IMR-90 (cell line): ENCODE measurements around the gene TUBA1B. TPM values are rescaled to one million over a fixed set of nuclear protein-coding genes. Genes with fewer than 3 reads are reported as not detected.
"Not testable (repeated sequence)": the region's sequence is repeated elsewhere in the genome, so short reads cannot be mapped to it uniquely, and the experiment has no call there.

ENCODE experiments used
- ATAC-seq: fragments of 200-7000 bp; cut with Tn5 transposase; 2 replicates; pipeline ENCODE4 v1.9.1; 2020; ENCODE audit warnings: low read depth, mild to moderate bottlenecking, moderate library complexity
- BruUV-seq: library from RNA; stranded (reverse); fragments of 400-500 nt; replicated peaks from 2 replicates; lab custom pipeline; 2021; lab: Mats Ljungman, UMichigan
- CTCF ChIA-PET: fragments of 300-600 bp; formaldehyde crosslinking; extraction: SDS; loops from one replicate; lab custom pipeline; 2021; ENCODE audit warnings: antibody characterized with exemption; lab: Yijun Ruan, JAX
- POLR2A ChIA-PET: fragments of 300-600 bp; sonication (Branson Sonifier 250); formaldehyde crosslinking; loops from one replicate; lab custom pipeline; 2022; ENCODE audit warnings: antibody characterized with exemption; ENCODE audit not compliant: unreplicated experiment; lab: Charles Lee
- DNase-seq: peaks from one replicate; pipeline ENCODE4 v3.0.0; 2013
- H2AFZ ChIP-seq: replicated peaks from 2 replicates; pipeline ENCODE3; 2013; ENCODE audit warnings: low read length, mild to moderate bottlenecking; ENCODE audit not compliant: poor library complexity
- H2AK5ac ChIP-seq: 2 replicates; pipeline ENCODE4 v1.6.1; 2013; ENCODE audit warnings: low read depth, low read length, inconsistent platforms
- H2AK9ac ChIP-seq: replicated peaks from 2 replicates; pipeline ENCODE3; 2013; ENCODE audit warnings: mild to moderate bottlenecking, low read depth, low read length, moderate library complexity; ENCODE audit not compliant: poor library complexity
- H2BK120ac ChIP-seq: 2 replicates; pipeline ENCODE4 v1.6.1; 2013; ENCODE audit warnings: low read depth, low read length, inconsistent platforms
- H2BK15ac ChIP-seq: 3 replicates; pipeline ENCODE4 v1.6.1; 2013; ENCODE audit warnings: low read depth, low read length, inconsistent platforms
- H2BK20ac ChIP-seq: 2 replicates; pipeline ENCODE4 v1.6.1; 2013; ENCODE audit warnings: low read depth, mild to moderate bottlenecking, inconsistent platforms, low read length, moderate library complexity
- H2BK5ac ChIP-seq: 2 replicates; pipeline ENCODE4 v1.6.1; 2013; ENCODE audit warnings: mild to moderate bottlenecking, low read depth, low read length, inconsistent platforms; ENCODE audit not compliant: poor library complexity, severe bottlenecking
- H3K14ac ChIP-seq: replicated peaks from 2 replicates; pipeline ENCODE4 v1.6.1; 2013; ENCODE audit warnings: low read depth, low read length, inconsistent platforms
- H3K18ac ChIP-seq: 2 replicates; pipeline ENCODE4 v1.6.1; 2013; ENCODE audit warnings: low read depth, low read length, control low read depth
- H3K23ac ChIP-seq: 2 replicates; pipeline ENCODE4 v1.6.1; 2013; ENCODE audit warnings: low read depth, low read length, inconsistent platforms
- H3K27ac ChIP-seq: 2 replicates; pipeline ENCODE4 v1.5.1; 2013; ENCODE audit warnings: mild to moderate bottlenecking, control low read depth, low read length; ENCODE audit not compliant: insufficient read depth
- H3K27me3 ChIP-seq: 2 replicates; pipeline ENCODE4 v1.6.1; 2013; ENCODE audit warnings: low read length; ENCODE audit not compliant: control insufficient read depth, insufficient read depth
- H3K36me3 ChIP-seq: 2 replicates; pipeline ENCODE4 v1.6.1; 2013; ENCODE audit warnings: low read length, mixed read lengths; ENCODE audit not compliant: control insufficient read depth, insufficient read depth
- H3K4ac ChIP-seq: 2 replicates; pipeline ENCODE4 v1.6.1; 2013; ENCODE audit warnings: low read depth, low read length, inconsistent platforms
- H3K4me1 ChIP-seq: 2 replicates; pipeline ENCODE4 v1.6.1; 2013; ENCODE audit warnings: low read length, mixed read lengths; ENCODE audit not compliant: control insufficient read depth, insufficient read depth
- H3K4me2 ChIP-seq: 2 replicates; pipeline ENCODE4 v1.6.1; 2013; ENCODE audit warnings: low read depth, mild to moderate bottlenecking, control low read depth, low read length, moderate library complexity
- H3K4me3 ChIP-seq: 2 replicates; pipeline ENCODE4 v1.5.1; 2013; ENCODE audit warnings: low read depth, mild to moderate bottlenecking, control low read depth, low read length, moderate library complexity; ENCODE audit not compliant: insufficient read depth
- H3K56ac ChIP-seq: 2 replicates; pipeline ENCODE4 v1.6.1; 2013; ENCODE audit warnings: low read length, inconsistent platforms; ENCODE audit not compliant: insufficient read depth; ENCODE audit errors: extremely low read depth
- H3K79me1 ChIP-seq, 2 experiments: 2 replicates each; pipeline ENCODE4 v1.6.1; 2013; ENCODE audit warnings: low read length in 2 of 2, inconsistent platforms in 1 of 2, low read depth in 1 of 2
- H3K9ac ChIP-seq: 2 replicates; pipeline ENCODE4 v1.6.1; 2013; ENCODE audit warnings: low read depth, low read length, control low read depth
- H3K9me1 ChIP-seq: 2 replicates; pipeline ENCODE4 v1.6.1; 2013; ENCODE audit warnings: low read length, inconsistent platforms; ENCODE audit not compliant: insufficient read depth
- H3K9me3 ChIP-seq: 2 replicates; pipeline ENCODE4 v1.6.1; 2013; ENCODE audit warnings: low read length; ENCODE audit not compliant: control insufficient read depth, insufficient read depth
- H4K20me1 ChIP-seq: 2 replicates; pipeline ENCODE4 v1.6.1; 2013; ENCODE audit warnings: low read length, inconsistent platforms; ENCODE audit not compliant: insufficient read depth
- H4K5ac ChIP-seq: 2 replicates; pipeline ENCODE4 v1.6.1; 2013; ENCODE audit warnings: mild to moderate bottlenecking, low read depth, low read length, control low read depth
- H4K8ac ChIP-seq, 2 experiments: 2 replicates each; pipeline ENCODE4 v1.6.1; 2013; ENCODE audit warnings: low read depth in 2 of 2, low read length in 2 of 2, control low read depth in 1 of 2, inconsistent platforms in 1 of 2
- H4K91ac ChIP-seq: 2 replicates; pipeline ENCODE4 v1.6.1; 2013; ENCODE audit warnings: low read depth, low read length, inconsistent platforms; ENCODE audit not compliant: insufficient read depth
- ELK1 ChIP-seq: fragments of 150-350 bp; IDR thresholded peaks from 2 replicates; pipeline ENCODE4 v1.6.1; 2016; ENCODE audit warnings: low read depth, mild to moderate bottlenecking, low read length, moderate library complexity, borderline replicate concordance
- NFE2L2 ChIP-seq: fragments of 150-350 bp; IDR thresholded peaks from 2 replicates; pipeline ENCODE4 v1.6.1; 2016; ENCODE audit warnings: low read depth, mild to moderate bottlenecking, low read length
- USF2 ChIP-seq: fragments of 150-350 bp; IDR thresholded peaks from 2 replicates; pipeline ENCODE4 v1.6.1; 2017; ENCODE audit warnings: mild to moderate bottlenecking, antibody characterized with exemption, low read length, low read depth
- WGBS, 2 experiments: methylation state at CpG; one replicate each; pipeline versions ENCODE4 v1.1.5 to v1.1.7; 2013; ENCODE audit warnings: missing lambda C conversion rate in 2 of 2; ENCODE audit not compliant: insufficient read length in 1 of 2; ENCODE audit errors: extremely low coverage in 2 of 2; 5-methylcytosine and 5-hydroxymethylcytosine counted together
- dilution Hi-C: fragments of 300-500 bp; cut with HindIII; formaldehyde crosslinking; loops from one replicate; pipeline ENCODE4 v1.14.3; 2018; ENCODE audit warnings: low sequenced_read_pairs; ENCODE audit not compliant: unreplicated experiment
- in situ Hi-C: fragments of 300-500 bp; cut with MboI; formaldehyde crosslinking; loops from 3 replicates; pipeline ENCODE4 v1.14.3; 2019; ENCODE audit warnings: low sequenced_read_pairs, inconsistent platforms, mixed read lengths
- intact Hi-C: fragments of 100-400 bp; cut with micrococcal nuclease; formaldehyde crosslinking; loops from 2 replicates; pipeline ENCODE4 v1.10.0; 2022
- polyA plus RNA-seq, 3 experiments: library from polyadenylated mRNA; depleted of rRNA; stranded (reverse); fragments of >200 nt; gene quantifications; 2 replicates each; pipeline ENCODE4 v1.2.3, GENCODE V29; 2012; ENCODE audit warnings: low replicate concordance in 1 of 3
- total RNA-seq: library from RNA; depleted of rRNA; stranded (reverse); fragments of >200 nt; gene quantifications from 2 replicates; pipeline ENCODE4 v1.2.3, GENCODE V29; 2012

TUBA1B gene
- total and polyA plus RNA-seq, 2 of the 4 experiments (the other 2 are of a cell fraction), result 4,221 to 5,195 TPM

- no peak overlapping the region for H2BK20ac ChIP-seq
- no peak overlapping the region for H4K8ac ChIP-seq
- H3K27ac ChIP-seq, result no peak overlapping the region
- no peak for TF ChIP-seq USF2
- TF ChIP-seq ELK1, result no peak
- no peak for TF ChIP-seq NFE2L2
- ATAC-seq (peak; percentile 62), DNase-seq (no peak)
- POLR2A ChIA-PET, result no interaction called here
- no peak overlapping the region for H2AFZ ChIP-seq
- CTCF ChIA-PET, result no interaction called here
- no peak overlapping the region for H3K18ac ChIP-seq
- no peak overlapping the region for H2AK5ac ChIP-seq
- no peak overlapping the region for H3K56ac ChIP-seq
- H3K27me3 ChIP-seq, result no peaks in the 10 kb centered on the region
- no peak overlapping the region for H3K4me3 ChIP-seq
- H3K79me1 ChIP-seq, result peaks cover 0 to 9% of the 10 kb centered on the region in 2 experiments; a peak in 3 of 4 replicates
- intact Hi-C loops, result loop anchor here (10.0 kb wide), 1 partner anchor 127 kb away; the partner anchor contains the start of gene TUBA1C
- no peaks in the 10 kb centered on the region for H3K9me3 ChIP-seq
- no TSS peak for BruUV-seq
- no peak overlapping the region for H3K4me2 ChIP-seq
- no peaks in the 10 kb centered on the region for H3K36me3 ChIP-seq
- in situ Hi-C loops, result loop anchor here (10.0 kb wide), 1 partner anchor 47 kb away; the partner anchor contains the start of gene TUBA1A
- H4K20me1 ChIP-seq, result no peaks in the 10 kb centered on the region
- no peak overlapping the region for H4K91ac ChIP-seq
- H3K9me1 ChIP-seq, result no peaks in the 10 kb centered on the region
- no peak overlapping the region for H3K9ac ChIP-seq
- WGBS, 2 experiments, result no CpG with 5 or more reads among the region's 1 CpG
- no peak overlapping the region for H3K23ac ChIP-seq
- H2BK15ac ChIP-seq, result no peak overlapping the region
- H3K4ac ChIP-seq, result no peak overlapping the region
- 0 out of 2 replicates have a peak, but pooled peaks cover 1% of the 10 kb centered on the region for H3K4me1 ChIP-seq
- H2BK120ac ChIP-seq, result no peak overlapping the region
- H2AK9ac ChIP-seq, result no peak overlapping the region
- no peak overlapping the region for H2BK5ac ChIP-seq
- H4K5ac ChIP-seq, result no peak overlapping the region
- no peak overlapping the region for H3K14ac ChIP-seq
- dilution Hi-C loops, result no loop called here
These were observed 6.3 kb upstream of the TUBA1B start for GRCh38 chr12:49137476-49137875.

- no CpG with 5 or more reads among the region's 3 CpGs for WGBS, 2 experiments
- BruUV-seq, H2BK15ac ChIP-seq, H4K20me1 ChIP-seq, H3K9me3 ChIP-seq, dilution Hi-C loops, H2BK5ac ChIP-seq, DNase-seq, H3K4ac ChIP-seq, H4K91ac ChIP-seq, H3K23ac ChIP-seq, H2BK20ac ChIP-seq, H3K4me3 ChIP-seq, H3K9me1 ChIP-seq, H3K9ac ChIP-seq, H2BK120ac ChIP-seq, H3K18ac ChIP-seq, H3K56ac ChIP-seq, H3K14ac ChIP-seq, H2AK5ac ChIP-seq, H4K5ac ChIP-seq, H4K8ac ChIP-seq, H2AK9ac ChIP-seq, H2AFZ ChIP-seq, ATAC-seq, H3K27ac ChIP-seq, H3K27me3 ChIP-seq, CTCF ChIA-PET, POLR2A ChIA-PET, H3K36me3 ChIP-seq, H3K4me1 ChIP-seq, H3K4me2 ChIP-seq: not testable (repeated sequence)
- in situ Hi-C loops, result loop anchor here (10.0 kb wide), 1 partner anchor 48 kb away; the partner anchor contains the start of gene TUBA1A
- peaks cover 0 to 12% of the 10 kb centered on the region in 2 experiments; a peak in 3 of 4 replicates for H3K79me1 ChIP-seq
- intact Hi-C loops, result loop anchor here (10.0 kb wide), 1 partner anchor 128 kb away; the partner anchor contains the start of gene TUBA1C
These were observed 5.8 kb upstream of the TUBA1B start for GRCh38 chr12:49136997-49137396.
